ENCODE measurements around the gene CDKN1A. TPM values are rescaled to one million over a fixed set of nuclear protein-coding genes. Genes with fewer than 3 reads are reported as not detected.

CDKN1A gene
- total and polyA plus RNA-seq, 9 of the 15 experiments (the other 6 are each of a cell fraction or from before 2014, with no cell fraction given): 0.25 to 8.1 (median 5.1) TPM

GRCh38 chr6:36678488-36679042, at the start of gene CDKN1A (continued):
- 0 out of 2 replicates have a peak, but pooled peaks have one; percentile 21 for TF ChIP-seq MITF (IDR thresholded peaks at IDR 0.05)
- TF ChIP-seq PATZ1 (CRISPR knock-in tag; IDR thresholded peaks at IDR 0.05; ENCODE audit: borderline replicate concordance): no peak
- TF ChIP-seq GTF2F1 (IDR thresholded peaks at IDR 0.05; ENCODE audit: low read depth, low read length): no peak
- TF ChIP-seq CHD1 (IDR thresholded peaks at IDR 0.05; ENCODE audit: low read length): peak; percentile 51
- TF ChIP-seq HNRNPL (IDR thresholded peaks at IDR 0.05; ENCODE audit: low read depth, low read length): 0 out of 2 replicates have a peak, but pooled peaks have one; percentile 22
- peak; percentile 79 for TF ChIP-seq VEZF1 (CRISPR knock-in tag; IDR thresholded peaks at IDR 0.05)
- TF ChIP-seq DMBX1 (CRISPR knock-in tag; IDR thresholded peaks at IDR 0.05; ENCODE audit: borderline replicate concordance): peak; percentile 53; the same call in 1 of the 2 replicates
- TF ChIP-seq HDAC1 (IDR thresholded peaks at IDR 0.05): peak in 1 of 2 experiments; percentile 73; a peak in 2 of 4 replicates
- no peak for TF ChIP-seq CEBPB (tag; IDR thresholded peaks at IDR 0.05)
- TF ChIP-seq ZNF511 (CRISPR knock-in tag; IDR thresholded peaks at IDR 0.05): peak; percentile 74; the same call in 1 of the 2 replicates
- TF ChIP-seq HOMEZ (CRISPR knock-in tag; IDR thresholded peaks at IDR 0.05): no peak
- peak; percentile 97 for TF ChIP-seq L3MBTL2 (IDR thresholded peaks at IDR 0.05)
- TF ChIP-seq EHMT2 (IDR thresholded peaks at IDR 0.05): no peak
- TF ChIP-seq CREB3L1 (IDR thresholded peaks at IDR 0.05; ENCODE audit: borderline replicate concordance, low read depth): no peak
- TF ChIP-seq MLLT1 (IDR thresholded peaks at IDR 0.05): peak in 1 of 2 experiments; percentile 48; a peak in 1 of 4 replicates
- TF ChIP-seq POLR2AphosphoS5 (IDR thresholded peaks at IDR 0.05; ENCODE audit: control insufficient read depth, insufficient read depth, low read depth, low read length): peak; percentile 72
- peak; percentile 43 for TF ChIP-seq TAF9B (IDR thresholded peaks at IDR 0.05; ENCODE audit: partially characterized antibody)

Measured in K562 (cell line).